H1 (cell line): Measurements from ENCODE around the gene ENPP4. TPM values are rescaled to one million over a fixed set of nuclear protein-coding genes. Genes with fewer than 3 reads are reported as not detected.

Source experiments
- CTCF ChIA-PET: fragments of 300-600 bp; sonication (Branson Sonifier 250); formaldehyde crosslinking; loops from one replicate; lab custom pipeline; 2021; ENCODE audit not compliant: partially characterized antibody; lab: Charles Lee
- POLR2A ChIA-PET: fragments of 300-600 bp; sonication (Branson Sonifier 250); formaldehyde crosslinking; loops from one replicate; lab custom pipeline; 2021; ENCODE audit warnings: inconsistent platforms; ENCODE audit not compliant: partially characterized antibody; lab: Charles Lee
- DNase-seq, 2 experiments: peaks; one replicate each; pipeline versions ENCODE4 v3.0.0 to v3.0.0-alpha.2; 2010 to 2022; ENCODE audit warnings: low spot score in 2 of 2, low read depth in 1 of 2, mixed read lengths in 1 of 2
- FAIRE-seq: peaks from 2 replicates; lab custom pipeline; 2011; peaks lifted over from hg19 to GRCh38; lab: Jason Lieb, UNC
- H2AFZ ChIP-seq: 2 replicates; pipeline ENCODE4 v1.8.1; 2012; ENCODE audit warnings: low read length, inconsistent platforms
- H2AK5ac ChIP-seq: 2 replicates; pipeline ENCODE4 v1.6.1; 2013; ENCODE audit warnings: low read depth, low read length
- H2BK120ac ChIP-seq: replicated peaks from 2 replicates; pipeline ENCODE3; 2013; ENCODE audit warnings: low read depth, low read length, inconsistent platforms
- H2BK12ac ChIP-seq: 2 replicates; pipeline ENCODE4 v1.6.1; 2013; ENCODE audit warnings: low read depth, low read length
- H2BK15ac ChIP-seq: 2 replicates; pipeline ENCODE4 v1.6.1; 2013; ENCODE audit warnings: low read length
- H2BK20ac ChIP-seq: 2 replicates; pipeline ENCODE4 v1.6.1; 2013; ENCODE audit warnings: low read length
- H2BK5ac ChIP-seq: 2 replicates; pipeline ENCODE4 v1.6.1; 2013; ENCODE audit warnings: low read depth, low read length
- H3K14ac ChIP-seq: 2 replicates; pipeline ENCODE4 v1.6.1; 2013; ENCODE audit warnings: inconsistent platforms; ENCODE audit not compliant: insufficient read length
- H3K18ac ChIP-seq: 2 replicates; pipeline ENCODE4 v1.6.1; 2013; ENCODE audit warnings: low read length; ENCODE audit errors: extremely low read depth
- H3K23ac ChIP-seq: 2 replicates; pipeline ENCODE4 v1.6.1; 2013; ENCODE audit warnings: inconsistent platforms; ENCODE audit not compliant: insufficient read length
- H3K23me2 ChIP-seq: 2 replicates; pipeline ENCODE4 v1.6.1; 2013; ENCODE audit warnings: low read depth, low read length
- H3K27ac ChIP-seq: 2 replicates; pipeline ENCODE4 v1.6.1; 2011; ENCODE audit warnings: low read depth, low read length, inconsistent platforms
- H3K27me3 ChIP-seq, 4 experiments: replicated peaks in 1 of 4; 1 replicate in 1 of 4; 2 replicates in 3 of 4; pipeline versions ENCODE4 v1.6.1 to v1.8.1; 2011 to 2013; ENCODE audit warnings: low read length in 3 of 4, mild to moderate bottlenecking in 3 of 4, inconsistent platforms in 2 of 4, mixed read lengths in 2 of 4, moderate library complexity in 1 of 4; ENCODE audit not compliant: control insufficient read depth in 3 of 4, insufficient read depth in 3 of 4; ENCODE audit errors: extremely low read depth in 1 of 4
- H3K36me3 ChIP-seq, 4 experiments: 2 replicates each; pipeline versions ENCODE4 v1.6.1 to v1.8.1; 2011 to 2013; ENCODE audit warnings: mild to moderate bottlenecking in 4 of 4, low read length in 3 of 4, moderate library complexity in 2 of 4, control low read depth in 1 of 4, inconsistent platforms in 1 of 4; ENCODE audit not compliant: insufficient read depth in 4 of 4, control insufficient read depth in 2 of 4
- H3K4ac ChIP-seq: replicated peaks from 2 replicates; pipeline ENCODE3; 2013; ENCODE audit warnings: low read length, low read depth, mixed read lengths, inconsistent platforms; ENCODE audit not compliant: insufficient read length
- H3K4me1 ChIP-seq, 4 experiments: replicated peaks in 1 of 4; 1 replicate in 1 of 4; 2 replicates in 3 of 4; pipeline versions ENCODE4 v1.6.1 to v1.8.1; 2011 to 2013; ENCODE audit warnings: low read length in 3 of 4, inconsistent platforms in 2 of 4, mixed read lengths in 1 of 4; ENCODE audit not compliant: insufficient read depth in 4 of 4, control insufficient read depth in 3 of 4
- H3K4me2 ChIP-seq, 2 experiments: 2 replicates each; pipeline versions ENCODE4 v1.6.1 to v1.8.1; 2011 to 2013; ENCODE audit warnings: low read depth in 2 of 2, low read length in 2 of 2, control low read depth in 1 of 2, inconsistent platforms in 1 of 2, mild to moderate bottlenecking in 1 of 2; ENCODE audit not compliant: insufficient read depth in 1 of 2
- H3K4me3 ChIP-seq, 4 experiments: fragments of 200-600, 300-600 bp in 1 of 4; sonication (generic), shearing (Covaris generic), sonication (Bioruptor Twin) in 1 of 4; 2 replicates each; pipeline versions ENCODE4 v1.5.1 to v1.8.1; 2011 to 2016; ENCODE audit warnings: low read length in 4 of 4, low read depth in 3 of 4, control low read depth in 2 of 4, inconsistent platforms in 2 of 4, mild to moderate bottlenecking in 2 of 4, mixed read lengths in 1 of 4, moderate library complexity in 1 of 4; ENCODE audit not compliant: insufficient read depth in 2 of 4; ENCODE audit errors: extremely low read depth in 1 of 4
- H3K56ac ChIP-seq: replicated peaks from 2 replicates; pipeline ENCODE3; 2013; ENCODE audit warnings: low read depth, mild to moderate bottlenecking, mixed read lengths, low read length, inconsistent platforms; ENCODE audit not compliant: insufficient read length
- H3K79me1 ChIP-seq: 2 replicates; pipeline ENCODE4 v1.6.1; 2013; ENCODE audit warnings: low read depth, low read length, control low read depth
- H3K79me2 ChIP-seq, 2 experiments: 2 replicates each; pipeline versions ENCODE4 v1.6.1 to v1.8.1; 2012 to 2013; ENCODE audit warnings: low read length in 2 of 2, mild to moderate bottlenecking in 2 of 2, inconsistent platforms in 1 of 2; ENCODE audit not compliant: insufficient read depth in 2 of 2, control insufficient read depth in 1 of 2
- H3K9ac ChIP-seq, 4 experiments: replicated peaks in 1 of 4; 1 replicate in 1 of 4; 2 replicates in 3 of 4; pipeline versions ENCODE4 v1.6.1 to v1.8.1; 2011 to 2013; ENCODE audit warnings: low read depth in 3 of 4, low read length in 3 of 4, control low read depth in 2 of 4, mild to moderate bottlenecking in 2 of 4, moderate library complexity in 2 of 4, inconsistent platforms in 1 of 4; ENCODE audit errors: extremely low read depth in 1 of 4
- H3K9me3 ChIP-seq, 2 experiments: 2 replicates each; pipeline versions ENCODE4 v1.6.1 to v1.8.1; 2012 to 2013; ENCODE audit warnings: mild to moderate bottlenecking in 2 of 2, moderate library complexity in 2 of 2, control low read depth in 1 of 2, inconsistent platforms in 1 of 2, low read depth in 1 of 2, low read length in 1 of 2, mixed read lengths in 1 of 2; ENCODE audit not compliant: insufficient read depth in 2 of 2
- H4K20me1 ChIP-seq, 2 experiments: replicated peaks in 1 of 2; 2 replicates each; pipeline versions ENCODE3 to v1.8.1; 2011 to 2013; ENCODE audit warnings: inconsistent platforms in 2 of 2, low read length in 2 of 2, mild to moderate bottlenecking in 1 of 2; ENCODE audit not compliant: insufficient read depth in 2 of 2, control insufficient read depth in 1 of 2
- H4K5ac ChIP-seq: 2 replicates; pipeline ENCODE4 v1.6.1; 2013; ENCODE audit warnings: low read length, low read depth, mixed read lengths, inconsistent platforms; ENCODE audit not compliant: insufficient read length
- H4K8ac ChIP-seq: 2 replicates; pipeline ENCODE4 v1.8.0; 2013; ENCODE audit warnings: mild to moderate bottlenecking, moderate library complexity, low read length, inconsistent platforms; ENCODE audit not compliant: insufficient read depth; ENCODE audit errors: extremely low read depth
- H4K91ac ChIP-seq: replicated peaks from 2 replicates; pipeline ENCODE3; 2013; ENCODE audit warnings: low read length, mixed read lengths, inconsistent platforms; ENCODE audit not compliant: insufficient read length
- BCL11A ChIP-seq, 2 experiments: IDR thresholded peaks; one replicate each; pipeline ENCODE4 v1.6.1; 2011; ENCODE audit warnings: low read depth in 2 of 2, low read length in 2 of 2, mild to moderate bottlenecking in 2 of 2
- CEBPB ChIP-seq: IDR thresholded peaks from 2 replicates; pipeline ENCODE4 v1.6.1; 2012; ENCODE audit warnings: low read depth, low read length
- EZH2 ChIP-seq: fragments of 200-600 bp; sonication (generic); IDR thresholded peaks from 2 replicates; pipeline ENCODE4 v1.7.1; 2012; ENCODE audit warnings: low read depth, mild to moderate bottlenecking, moderate library complexity, low read length, inconsistent platforms; ENCODE audit not compliant: severe bottlenecking
- GABPA ChIP-seq: IDR thresholded peaks from 2 replicates; pipeline ENCODE4 v1.6.1; 2011; ENCODE audit warnings: mild to moderate bottlenecking, low read length, moderate library complexity, borderline replicate concordance; ENCODE audit not compliant: insufficient read depth
- HDAC2 ChIP-seq, 2 experiments: fragments of 300-600 bp in 1 of 2; sonication (generic) in 1 of 2; IDR thresholded peaks; 2 replicates each; pipeline ENCODE4 v1.6.1; 2011 to 2012; ENCODE audit warnings: low read depth in 2 of 2, low read length in 2 of 2, mild to moderate bottlenecking in 2 of 2, moderate library complexity in 2 of 2, borderline replicate concordance in 1 of 2, inconsistent platforms in 1 of 2
- KDM1A ChIP-seq: fragments of 200-600, 300-600 bp; sonication (generic); IDR thresholded peaks from 2 replicates; pipeline ENCODE4 v1.7.1; 2016; ENCODE audit warnings: mild to moderate bottlenecking, low read length, borderline replicate concordance
- MAFK ChIP-seq: IDR thresholded peaks from 2 replicates; pipeline ENCODE4 v1.6.1; 2012; ENCODE audit warnings: low read depth, mild to moderate bottlenecking, improper control_type of control experiment, low read length
- SP2 ChIP-seq: IDR thresholded peaks from 2 replicates; pipeline ENCODE4 v1.6.1; 2012; ENCODE audit warnings: mild to moderate bottlenecking, low read length, inconsistent platforms
- SP4 ChIP-seq: IDR thresholded peaks from 2 replicates; pipeline ENCODE4 v1.6.1; 2012; ENCODE audit warnings: low read length, inconsistent platforms
- TCF12 ChIP-seq: IDR thresholded peaks from 2 replicates; pipeline ENCODE4 v1.6.1; 2011; ENCODE audit warnings: low read depth, mild to moderate bottlenecking, low read length
- TEAD4 ChIP-seq: IDR thresholded peaks from 2 replicates; pipeline ENCODE4 v1.6.1; 2012; ENCODE audit warnings: low read depth, low read length, inconsistent platforms, mixed read lengths
- USF2 ChIP-seq: IDR thresholded peaks from 2 replicates; pipeline ENCODE4 v1.6.1; 2011; ENCODE audit warnings: low read length, improper control_type of control experiment
- YY1 ChIP-seq: IDR thresholded peaks from 2 replicates; pipeline ENCODE4 v1.6.1; 2011; ENCODE audit warnings: low read depth, mild to moderate bottlenecking, low read length
- ZNF274 ChIP-seq: IDR thresholded peaks from 2 replicates; pipeline ENCODE4 v1.7.0; 2012; ENCODE audit warnings: low read length, borderline replicate concordance; ENCODE audit errors: extremely low read depth
- WGBS, 2 experiments: shearing (Covaris generic) in 1 of 2; methylation state at CpG; one replicate each; pipeline versions ENCODE4 v1.1.6 to v1.1.7; 2013 to 2015; ENCODE audit warnings: low lambda C conversion rate in 2 of 2, mixed read lengths in 2 of 2, inconsistent platforms in 1 of 2, low coverage in 1 of 2, missing lambda C conversion rate in 1 of 2; ENCODE audit not compliant: insufficient replicate concordance in 2 of 2, insufficient coverage in 1 of 2, insufficient read length in 1 of 2; ENCODE audit errors: extremely low coverage in 1 of 2, missing lambda C conversion rate in 1 of 2; 5-methylcytosine and 5-hydroxymethylcytosine counted together
- polyA plus RNA-seq, 7 experiments: library from polyadenylated mRNA; depleted of rRNA in 3 of 7; stranded (reverse) in 5 of 7; unstranded in 2 of 7; fragments of >200 nt in 5 of 7; fragments of 200-250 nt in 2 of 7; gene quantifications; 1 replicate in 5 of 7; 2 replicates in 1 of 7; 4 replicates in 1 of 7; pipeline versions ENCODE4 v1.2.1 to v1.2.3, GENCODE V29; 2011 to 2013; ENCODE audit warnings: missing spikeins in 2 of 7, mixed read lengths in 2 of 7
- total RNA-seq: library from RNA; stranded (reverse); fragmentation: NEBNext Ultra II Directional; extraction: Animal tissue kit (Norgen Biotek cat#: 25700); gene quantifications from 2 replicates; pipeline ENCODE4 v1.2.1, GENCODE V29; 2021

The ENPP4 gene
- total and polyA plus RNA-seq, 2 of the 8 experiments (the other 6 are each of a cell fraction or from before 2014, with no cell fraction given) = 2.0 to 4.4 TPM

GRCh38 chr6:46104209-46104608 is 25.6 kb upstream of the ENPP4 start:
- H3K79me1 ChIP-seq = no peaks in the 10 kb centered on the region
- H3K9ac ChIP-seq = no peak overlapping the region
- peaks cover 5 to 6% of the 10 kb centered on the region in 2 experiments; a peak in 3 of 4 replicates for H3K9me3 ChIP-seq
- H2BK20ac ChIP-seq = no peak overlapping the region
- no peak overlapping the region for H3K56ac ChIP-seq
- H2BK15ac ChIP-seq = no peak overlapping the region
- whole genome bisulfite sequencing, 2 experiments = 77% methylated on average over 3 of the region's 3 CpGs; no CpG with 5 or more reads in 1 of the 2 experiments
- ChIA-PET POLR2A (interaction anchor here (1.2 kb wide), 1 partner anchor 8 kb away, joined by 3 read pairs; no protein-coding TSS in a partner anchor), CTCF (interaction anchor here (0.7 to 4.5 kb wide), 7 partner anchors 10 to 887 kb away, joined by 3 to 20 read pairs (median 3); partner anchors contain the start of gene ENPP4)
- H3K18ac ChIP-seq = no peak overlapping the region
- H4K91ac ChIP-seq = no peak overlapping the region
- H4K20me1 ChIP-seq = no peaks in the 10 kb centered on the region
- H2BK12ac ChIP-seq = no peak overlapping the region
- no peak overlapping the region for H3K4ac ChIP-seq
- no peak overlapping the region for H2AK5ac ChIP-seq
- H3K23ac ChIP-seq = no peak overlapping the region
- H3K79me2 ChIP-seq = no peaks in the 10 kb centered on the region
- H3K14ac ChIP-seq = no peak overlapping the region
- no peak for FAIRE-seq
- no peak overlapping the region for H3K27ac ChIP-seq
- no peaks in the 10 kb centered on the region; the same call in 1 of the 2 replicates for H3K23me2 ChIP-seq
- no peak overlapping the region for H4K8ac ChIP-seq
- no peak for DNase-seq
- H3K27me3 ChIP-seq = no peaks in the 10 kb centered on the region
- no peak overlapping the region for H2BK5ac ChIP-seq
- no peak overlapping the region for H4K5ac ChIP-seq
- no peak overlapping the region for H2AFZ ChIP-seq
- H3K4me2 ChIP-seq = no peak overlapping the region
- no peak overlapping the region for H2BK120ac ChIP-seq
- no peaks in the 10 kb centered on the region for H3K36me3 ChIP-seq
- no peaks in the 10 kb centered on the region for H3K4me1 ChIP-seq
- H3K4me3 ChIP-seq = no peak overlapping the region
- TF ChIP-seq YY1 (no peak), EZH2 (no peak), MAFK (no peak), GABPA (no peak), SP4 (no peak), USF2 (no peak), TCF12 (no peak), CEBPB (no peak), HDAC2 (IDR thresholded peaks at IDR 0.05; ENCODE audit: borderline replicate concordance in 1 of 2, low read depth in 2 of 2, low read length in 2 of 2) (no peak), BCL11A (IDR thresholded peaks at IDR 0.05; ENCODE audit: low read depth in 2 of 2, low read length in 2 of 2) (no peak), KDM1A (no peak), SP2 (no peak), TEAD4 (no peak), ZNF274 (no peak)
